CD4-positive, alpha-beta T cell treated with Interleukin-1 beta for 1 hour (primary cell): ENCODE data around the gene EPC1.
"Not testable (repeated sequence)": the region's sequence is repeated elsewhere in the genome, so short reads cannot be mapped to it uniquely, and the experiment has no call there.

ENCODE experiments used
- DNase-seq, 2 donors: peaks; one replicate each; pipeline ENCODE4 v3.0.0-alpha.2; 2020 to 2022

The EPC1 gene, protein sequence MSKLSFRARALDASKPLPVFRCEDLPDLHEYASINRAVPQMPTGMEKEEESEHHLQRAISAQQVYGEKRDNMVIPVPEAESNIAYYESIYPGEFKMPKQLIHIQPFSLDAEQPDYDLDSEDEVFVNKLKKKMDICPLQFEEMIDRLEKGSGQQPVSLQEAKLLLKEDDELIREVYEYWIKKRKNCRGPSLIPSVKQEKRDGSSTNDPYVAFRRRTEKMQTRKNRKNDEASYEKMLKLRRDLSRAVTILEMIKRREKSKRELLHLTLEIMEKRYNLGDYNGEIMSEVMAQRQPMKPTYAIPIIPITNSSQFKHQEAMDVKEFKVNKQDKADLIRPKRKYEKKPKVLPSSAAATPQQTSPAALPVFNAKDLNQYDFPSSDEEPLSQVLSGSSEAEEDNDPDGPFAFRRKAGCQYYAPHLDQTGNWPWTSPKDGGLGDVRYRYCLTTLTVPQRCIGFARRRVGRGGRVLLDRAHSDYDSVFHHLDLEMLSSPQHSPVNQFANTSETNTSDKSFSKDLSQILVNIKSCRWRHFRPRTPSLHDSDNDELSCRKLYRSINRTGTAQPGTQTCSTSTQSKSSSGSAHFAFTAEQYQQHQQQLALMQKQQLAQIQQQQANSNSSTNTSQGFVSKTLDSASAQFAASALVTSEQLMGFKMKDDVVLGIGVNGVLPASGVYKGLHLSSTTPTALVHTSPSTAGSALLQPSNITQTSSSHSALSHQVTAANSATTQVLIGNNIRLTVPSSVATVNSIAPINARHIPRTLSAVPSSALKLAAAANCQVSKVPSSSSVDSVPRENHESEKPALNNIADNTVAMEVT

GRCh38 chr10:32346551-32347362 is at the start of gene EPC1:
TSS of gene EPC1 (minus strand) at chr10:32347158. CDS start at chr10:32346915, 243 bp downstream.
- peak; percentile 90 to 91 for DNase-seq

DNA sequence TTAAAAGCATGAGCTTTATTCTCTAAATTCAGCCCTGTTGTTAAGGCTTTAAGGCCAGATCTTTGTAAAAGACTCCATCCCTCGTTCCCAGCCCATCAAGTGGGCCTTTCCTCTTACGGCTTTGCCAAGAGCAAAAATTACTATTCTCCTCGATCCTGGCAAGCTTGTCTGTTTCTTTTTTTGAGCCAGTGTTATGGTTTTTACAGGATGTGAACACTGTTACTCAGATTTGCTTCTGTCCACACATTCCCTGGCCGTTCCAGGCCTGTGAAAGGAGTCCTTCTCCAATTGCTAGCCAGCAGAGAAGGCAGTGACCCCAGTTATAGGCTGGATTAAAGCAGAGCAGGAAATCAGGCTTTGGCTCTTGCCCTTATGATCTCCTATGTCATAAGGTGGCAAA is 47.0 kb upstream of the EPC1 start:
- DNase-seq = no peak

DNA sequence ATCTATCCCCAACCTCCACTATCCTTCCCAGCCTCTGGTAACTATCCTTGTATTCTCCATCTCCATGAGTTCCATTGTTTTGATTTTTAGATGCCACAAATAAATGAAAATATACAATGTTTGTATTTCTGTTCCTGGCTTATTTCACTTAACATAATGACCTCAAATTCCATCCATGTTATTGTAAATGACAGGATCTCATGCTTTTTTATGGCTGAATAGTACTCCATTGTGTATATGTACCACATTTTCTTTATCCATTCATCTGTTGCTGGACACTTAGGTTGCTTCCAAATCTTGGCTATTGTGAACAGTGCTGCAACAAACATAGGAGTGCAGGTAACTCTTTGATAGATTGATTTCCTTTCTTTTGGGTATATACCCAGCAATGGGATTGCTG is 45.3 kb upstream of the EPC1 start:
- DNase-seq = not testable (repeated sequence)

- no peak for DNase-seq
Measured at GRCh38 chr10:32390193-32390592, 43.2 kb upstream of the EPC1 start.

- DNase-seq = no peak
Measured at GRCh38 chr10:32388258-32389027, 41.5 kb upstream of the EPC1 start.

GRCh38 chr10:32386623-32387260 is 39.8 kb upstream of the EPC1 start:
- no peak for DNase-seq

- DNase-seq = no peak
Measured at GRCh38 chr10:32384171-32384570, 37.2 kb upstream of the EPC1 start.

DNA sequence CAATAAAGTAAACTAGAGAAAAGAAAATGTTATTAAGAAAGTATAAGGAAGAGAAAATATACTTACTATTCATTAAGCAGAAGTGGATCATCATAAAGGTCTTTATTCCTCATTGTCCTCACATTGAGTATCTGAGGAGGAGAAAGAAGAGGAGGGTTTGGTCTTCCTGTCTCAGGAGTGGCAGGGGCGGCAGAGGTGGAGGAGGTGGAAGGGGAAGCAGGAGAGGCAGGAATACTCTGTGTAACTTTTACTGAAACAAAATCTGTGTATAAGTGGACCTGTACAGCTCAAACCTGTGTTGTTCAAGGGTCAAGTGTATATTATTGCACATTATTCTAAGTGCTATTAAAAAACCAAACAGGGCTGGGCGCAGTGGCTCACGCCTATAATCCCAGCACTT is 34.2 kb upstream of the EPC1 start:
- DNase-seq = no peak

DNA sequence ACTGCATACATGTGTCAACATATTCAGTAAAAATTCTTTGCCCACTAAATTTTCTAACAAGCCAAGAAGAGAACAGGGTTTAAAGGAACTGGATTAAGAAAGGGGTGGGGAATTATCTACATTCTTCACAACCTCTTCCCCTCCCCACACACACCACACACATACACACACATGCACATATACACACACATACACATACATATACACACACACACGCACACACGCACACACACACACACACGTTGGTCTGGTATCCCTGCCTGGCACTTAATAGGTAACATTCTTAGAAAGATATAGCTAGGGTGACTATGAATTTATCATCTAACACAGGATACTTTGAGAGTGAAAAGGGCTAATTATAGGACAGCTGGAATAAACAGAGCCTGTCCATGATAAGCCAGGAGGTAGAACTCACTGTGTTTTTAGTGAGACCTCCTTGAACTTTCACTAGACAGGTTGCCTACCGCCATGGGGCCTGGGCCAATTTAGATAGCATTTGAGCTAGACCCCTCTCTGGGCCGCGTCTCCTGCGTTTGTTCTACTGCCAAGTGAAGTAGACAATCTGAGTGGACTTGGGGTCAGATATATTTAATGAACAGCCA is 33.1 kb upstream of the EPC1 start:
- DNase-seq = no peak

GRCh38 chr10:32379318-32379949 is 32.5 kb upstream of the EPC1 start:
- peak; percentile 26 to 66 for DNase-seq

- DNase-seq = peak; percentile 93 to 94
Measured at GRCh38 chr10:32378363-32379317, 31.7 kb upstream of the EPC1 start.

GRCh38 chr10:32377458-32378259 is 30.7 kb upstream of the EPC1 start:
- DNase-seq = peak; percentile 40 to 67

DNA sequence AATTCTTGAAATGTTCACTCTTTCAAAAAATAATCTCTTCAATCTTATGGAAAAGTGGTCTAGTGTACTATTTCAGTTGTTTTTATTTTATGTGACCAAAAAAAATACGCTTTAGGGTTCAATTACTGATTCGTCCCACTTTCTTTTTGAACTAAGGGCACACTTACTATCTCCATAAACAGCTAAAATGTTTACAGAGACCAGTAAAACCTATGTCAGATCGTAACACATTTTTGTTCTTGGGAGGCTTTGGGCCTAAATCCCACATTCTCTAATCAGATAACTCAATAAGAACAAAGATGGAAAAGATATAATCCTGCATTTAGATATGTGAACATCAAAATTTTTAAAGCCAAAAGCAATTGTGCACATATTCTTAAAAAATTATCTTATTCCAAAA is 29.8 kb upstream of the EPC1 start:
- DNase-seq = no peak

GRCh38 chr10:32376097-32376496 is 29.1 kb upstream of the EPC1 start:
- DNase-seq = no peak

DNA sequence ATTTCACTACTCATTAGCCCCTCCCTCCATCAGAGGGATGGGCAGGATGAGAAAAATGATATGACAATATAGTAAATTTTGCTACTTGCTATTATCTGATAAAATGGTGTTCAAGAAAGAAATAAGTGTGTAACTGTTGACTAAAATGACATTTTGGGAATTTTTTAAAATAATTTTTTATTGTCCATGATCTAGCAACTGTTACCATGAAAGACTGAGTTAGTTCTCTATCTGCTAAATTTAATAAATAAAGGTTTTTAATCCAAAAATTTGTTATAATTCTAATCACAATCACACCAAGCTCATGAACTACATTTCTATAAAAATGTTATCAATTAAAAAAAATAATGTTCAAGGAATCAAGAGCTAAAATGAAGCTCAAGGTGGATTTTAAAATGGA is 28.7 kb upstream of the EPC1 start:
- DNase-seq = no peak

DNA sequence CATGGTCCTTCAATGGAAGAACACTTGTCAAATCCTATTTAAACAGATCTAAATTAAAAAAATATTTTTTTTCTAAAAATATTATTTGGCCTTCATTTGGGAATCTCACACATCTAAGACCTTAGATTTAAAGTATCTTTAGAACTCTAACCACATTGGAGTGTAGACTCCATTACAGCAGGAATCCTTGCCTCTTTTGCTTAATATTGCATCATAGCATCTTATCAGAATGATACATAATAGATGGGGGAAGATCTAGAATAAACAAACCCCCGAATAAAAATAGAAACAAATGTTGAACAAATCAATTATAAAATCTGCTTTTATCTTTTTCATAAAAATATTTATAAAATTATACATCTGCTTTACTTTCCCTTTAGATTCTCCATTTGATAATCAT is 27.6 kb upstream of the EPC1 start:
- no peak for DNase-seq

GRCh38 chr10:32373496-32373895 is 26.5 kb upstream of the EPC1 start:
- no peak for DNase-seq

- no peak for DNase-seq
Measured at GRCh38 chr10:32373031-32373430, 26.1 kb upstream of the EPC1 start.
